Esophagus muscularis mucosa (tissue), 4 donors: ENCODE measurements around the gene KLF16.

Source experiments
- CTCF ChIP-seq, 3 experiments: fragments of 200-600 bp in 2 of 3; fragments of 450-650 bp in 1 of 3; sonication (generic) in 2 of 3; IDR thresholded peaks; one replicate each; pipeline ENCODE4 v1.5.1; 2017 to 2019; ENCODE audit warnings: antibody characterized with exemption in 3 of 3, mild to moderate bottlenecking in 2 of 3, moderate library complexity in 1 of 3
- EP300 ChIP-seq: sonication (generic); formaldehyde crosslinking; IDR thresholded peaks from one replicate; pipeline ENCODE4 v1.6.1; 2017; ENCODE audit warnings: antibody characterized with exemption
- POLR2AphosphoS5 ChIP-seq, 2 donors: sonication (generic); formaldehyde crosslinking; IDR thresholded peaks; one replicate each; pipeline ENCODE4 v1.6.1; 2017; ENCODE audit warnings: antibody characterized with exemption in 2 of 2

- no peak for TF ChIP-seq EP300
- no peak for TF ChIP-seq CTCF (IDR thresholded peaks at IDR 0.05)
- no peak for TF ChIP-seq POLR2AphosphoS5 (IDR thresholded peaks at IDR 0.05)
These were observed 31.2 kb downstream of the KLF16 start for GRCh38 chr19:1832046-1832663.
